Endothelial cell of umbilical vein (primary cell): ENCODE measurements around the gene GULP1. TPM values are rescaled to one million over a fixed set of nuclear protein-coding genes. Genes with fewer than 3 reads are reported as not detected.

Experiments used
- BruUV-seq: library from RNA; stranded (reverse); fragments of 400-500 nt; replicated peaks from 2 replicates; lab custom pipeline; 2021; lab: Mats Ljungman, UMichigan
- CTCF ChIA-PET: fragments of 300-600, 350-600 bp; sonication (Branson Sonifier 250); formaldehyde crosslinking; loops from one replicate; lab custom pipeline; 2021; ENCODE audit warnings: antibody characterized with exemption, inconsistent platforms; lab: Charles Lee
- POLR2A ChIA-PET: fragments of 300-600, 350-600 bp; sonication (Branson Sonifier 250); formaldehyde crosslinking; loops from one replicate; lab custom pipeline; 2021; ENCODE audit warnings: antibody characterized with exemption, inconsistent platforms; lab: Charles Lee
- DNase-seq: peaks from one replicate; pipeline ENCODE4 v3.0.0-alpha.2; 2011; ENCODE audit warnings: low read depth, low spot score
- FAIRE-seq: peaks from 2 replicates; lab custom pipeline; 2011; peaks lifted over from hg19 to GRCh38; lab: Jason Lieb, UNC
- H2AFZ ChIP-seq: 2 replicates; pipeline ENCODE4 v1.6.0; 2012; ENCODE audit warnings: low read depth, low read length, control low read depth, inconsistent platforms
- H3K27ac ChIP-seq: 2 replicates; pipeline ENCODE4 v1.5.1; 2011; ENCODE audit warnings: low read depth, mild to moderate bottlenecking, control low read depth, low read length, moderate library complexity; ENCODE audit not compliant: insufficient read depth
- H3K27me3 ChIP-seq, 2 experiments: 2 replicates each; pipeline versions ENCODE4 v1.6.0 to v1.6.1; 2011; ENCODE audit warnings: low read length in 2 of 2, mixed read lengths in 1 of 2; ENCODE audit not compliant: control insufficient read depth in 2 of 2, insufficient read depth in 2 of 2
- H3K36me3 ChIP-seq, 2 experiments: 2 replicates in 1 of 2; 3 replicates in 1 of 2; pipeline ENCODE4 v1.5.1; 2011; ENCODE audit warnings: low read length in 2 of 2, mild to moderate bottlenecking in 1 of 2, moderate library complexity in 1 of 2; ENCODE audit not compliant: control insufficient read depth in 2 of 2, insufficient read depth in 2 of 2; ENCODE audit errors: extremely low read depth in 1 of 2
- H3K4me1 ChIP-seq: 3 replicates; pipeline ENCODE4 v1.5.1; 2011; ENCODE audit warnings: mild to moderate bottlenecking, low read length; ENCODE audit not compliant: control insufficient read depth, insufficient read depth; ENCODE audit errors: extremely low read depth
- H3K4me2 ChIP-seq: 2 replicates; pipeline ENCODE4 v1.6.1; 2011; ENCODE audit warnings: low read length, control low read depth, mixed read lengths; ENCODE audit not compliant: insufficient read depth
- H3K4me3 ChIP-seq, 3 experiments: fragments of 200-600 bp in 1 of 3; sonication (generic), shearing (Covaris generic) in 1 of 3; replicated peaks in 1 of 3; 2 replicates each; pipeline ENCODE4 v1.5.1; 2011 to 2016; ENCODE audit warnings: control low read depth in 3 of 3, low read length in 3 of 3, mild to moderate bottlenecking in 2 of 3, inconsistent platforms in 1 of 3, low read depth in 1 of 3, moderate library complexity in 1 of 3; ENCODE audit not compliant: insufficient read depth in 1 of 3
- H3K79me2 ChIP-seq: 2 replicates; pipeline ENCODE4 v1.6.0; 2012; ENCODE audit warnings: low read length, inconsistent platforms; ENCODE audit not compliant: control insufficient read depth, insufficient read depth
- H3K9ac ChIP-seq: replicated peaks from 2 replicates; pipeline ENCODE3; 2011; ENCODE audit warnings: low read length, control low read depth; ENCODE audit not compliant: insufficient read depth; ENCODE audit errors: extremely low read depth
- H3K9me1 ChIP-seq: replicated peaks from 3 replicates; pipeline ENCODE4 v1.6.0; 2011; ENCODE audit warnings: mild to moderate bottlenecking, low read length; ENCODE audit not compliant: control insufficient read depth, insufficient read depth; ENCODE audit errors: extremely low read depth
- H3K9me3 ChIP-seq: replicated peaks from 2 replicates; pipeline ENCODE4 v1.5.1; 2012; ENCODE audit warnings: low read length, inconsistent platforms; ENCODE audit not compliant: control insufficient read depth, insufficient read depth
- H4K20me1 ChIP-seq: replicated peaks from 2 replicates; pipeline ENCODE3; 2011; ENCODE audit warnings: mild to moderate bottlenecking, low read length; ENCODE audit not compliant: control insufficient read depth, insufficient read depth; ENCODE audit errors: extremely low read depth
- EZH2 ChIP-seq: IDR thresholded peaks from 2 replicates; pipeline ENCODE4 v1.6.1; 2012; ENCODE audit warnings: borderline replicate concordance, low read depth, mild to moderate bottlenecking, moderate library complexity, low read length, inconsistent platforms; ENCODE audit not compliant: severe bottlenecking
- FOS ChIP-seq: IDR thresholded peaks from 2 replicates; pipeline ENCODE4 v1.6.1; 2011; ENCODE audit warnings: mild to moderate bottlenecking, low read length, moderate library complexity, borderline replicate concordance; ENCODE audit not compliant: insufficient read depth
- GATA2 ChIP-seq: IDR thresholded peaks from 2 replicates; pipeline ENCODE4 v1.7.0; 2011; ENCODE audit warnings: low read depth, mild to moderate bottlenecking, moderate library complexity, mixed read lengths, low read length; ENCODE audit not compliant: insufficient read length, insufficient read depth
- JUN ChIP-seq: IDR thresholded peaks from 2 replicates; pipeline ENCODE4 v1.6.1; 2011; ENCODE audit warnings: borderline replicate concordance, low read depth; ENCODE audit not compliant: insufficient read length, insufficient read depth
- MAX ChIP-seq: IDR thresholded peaks from 2 replicates; pipeline ENCODE4 v1.6.1; 2011; ENCODE audit not compliant: insufficient read depth, insufficient read length
- MYC ChIP-seq: IDR thresholded peaks from one replicate; pipeline ENCODE4 v1.6.1; 2011; ENCODE audit warnings: mild to moderate bottlenecking, low read depth, low read length
- POLR2A ChIP-seq: IDR thresholded peaks from 2 replicates; pipeline ENCODE4 v1.6.1; 2012; ENCODE audit warnings: low read depth, mild to moderate bottlenecking, control low read depth, low read length
- POLR2AphosphoS5 ChIP-seq: IDR thresholded peaks from 2 replicates; pipeline ENCODE4 v1.6.1; 2012; ENCODE audit warnings: low read depth, mild to moderate bottlenecking, control low read depth, low read length, moderate library complexity; ENCODE audit not compliant: insufficient read depth
- dilution Hi-C: fragments of 300-500 bp; cut with MboI; formaldehyde crosslinking; loops from one replicate; pipeline ENCODE4 v1.15.0; 2019; ENCODE audit warnings: low sequenced_read_pairs; ENCODE audit not compliant: extremely low pct_ligation_motif_present
- intact Hi-C: fragments of 100-400 bp; cut with micrococcal nuclease; formaldehyde crosslinking; loops from one replicate; pipeline ENCODE4 v1.10.0; 2022
- polyA plus RNA-seq, 4 experiments: library from polyadenylated mRNA; depleted of rRNA in 3 of 4; stranded (reverse) in 3 of 4; unstranded in 1 of 4; fragments of >200 nt; gene quantifications; 2 replicates each; pipeline versions ENCODE4 v1.2.1 to v1.2.3, GENCODE V29; 2011 to 2012; ENCODE audit warnings: missing spikeins in 1 of 4
- total RNA-seq: library from RNA; stranded (reverse); gene quantifications from 2 replicates; pipeline ENCODE4 v1.2.3, GENCODE V29; 2021
- TF ChIP-seq, protein P1 (sequence below), 2 donors: IDR thresholded peaks; 1 replicate in 1 of 2; 2 replicates in 1 of 2; pipeline ENCODE4 v1.5.1; 2011; ENCODE audit warnings: low read length in 2 of 2, mild to moderate bottlenecking in 2 of 2, moderate library complexity in 2 of 2, control low read depth in 1 of 2, inconsistent platforms in 1 of 2, low read depth in 1 of 2; ENCODE audit not compliant: insufficient read depth in 1 of 2; ENCODE audit errors: extremely low read depth in 1 of 2

GULP1 gene
- total and polyA plus RNA-seq, 2 donors (not counting 3 experiments of a cell fraction or from before 2014, with no cell fraction given): 24.4 to 53.8 TPM

- dilution Hi-C loops: no loop called here
- Histone ChIP-seq H3K9me1 (no peaks in the 10 kb centered on the region), H3K27me3 (no peaks in the 10 kb centered on the region), H3K9ac (no peak overlapping the region), H3K9me3 (no peaks in the 10 kb centered on the region), H2AFZ (no peak overlapping the region), H3K4me3 (no peak overlapping the region), H3K4me2 (no peak overlapping the region), H4K20me1 (no peaks in the 10 kb centered on the region), H3K79me2 (no peaks in the 10 kb centered on the region), H3K36me3 (no peaks in the 10 kb centered on the region), H3K27ac (no peak overlapping the region), H3K4me1 (no peaks in the 10 kb centered on the region)
- ChIA-PET CTCF (interaction anchor here (1.4 to 1.7 kb wide), 2 partner anchors 12 to 89 kb away, joined by 3 to 13 read pairs; partner anchors contain the start of gene GULP1), POLR2A (no interaction called here)
- no peak for TF ChIP-seq JUN
- TF ChIP-seq, protein P1, sequence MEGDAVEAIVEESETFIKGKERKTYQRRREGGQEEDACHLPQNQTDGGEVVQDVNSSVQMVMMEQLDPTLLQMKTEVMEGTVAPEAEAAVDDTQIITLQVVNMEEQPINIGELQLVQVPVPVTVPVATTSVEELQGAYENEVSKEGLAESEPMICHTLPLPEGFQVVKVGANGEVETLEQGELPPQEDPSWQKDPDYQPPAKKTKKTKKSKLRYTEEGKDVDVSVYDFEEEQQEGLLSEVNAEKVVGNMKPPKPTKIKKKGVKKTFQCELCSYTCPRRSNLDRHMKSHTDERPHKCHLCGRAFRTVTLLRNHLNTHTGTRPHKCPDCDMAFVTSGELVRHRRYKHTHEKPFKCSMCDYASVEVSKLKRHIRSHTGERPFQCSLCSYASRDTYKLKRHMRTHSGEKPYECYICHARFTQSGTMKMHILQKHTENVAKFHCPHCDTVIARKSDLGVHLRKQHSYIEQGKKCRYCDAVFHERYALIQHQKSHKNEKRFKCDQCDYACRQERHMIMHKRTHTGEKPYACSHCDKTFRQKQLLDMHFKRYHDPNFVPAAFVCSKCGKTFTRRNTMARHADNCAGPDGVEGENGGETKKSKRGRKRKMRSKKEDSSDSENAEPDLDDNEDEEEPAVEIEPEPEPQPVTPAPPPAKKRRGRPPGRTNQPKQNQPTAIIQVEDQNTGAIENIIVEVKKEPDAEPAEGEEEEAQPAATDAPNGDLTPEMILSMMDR (IDR thresholded peaks at IDR 0.05; ENCODE audit: extremely low read depth in 1 of 2, insufficient read depth in 1 of 2, low read depth in 1 of 2, low read length in 2 of 2): no peak
- no peak for TF ChIP-seq FOS
- TF ChIP-seq MAX: no peak
- TF ChIP-seq GATA2: no peak
- no peak for TF ChIP-seq POLR2A
- TF ChIP-seq EZH2: no peak
- TF ChIP-seq POLR2AphosphoS5: no peak
- no peak for TF ChIP-seq MYC
- DNase-seq (peak; percentile 31), FAIRE-seq (no peak)
- no TSS peak for BruUV-seq
- intact Hi-C loops: no loop called here
Measured at GRCh38 chr2:188280811-188281222, 10.9 kb upstream of the GULP1 start.
